ENCODE measurements around the gene SOHLH1. TPM values are rescaled to one million over a fixed set of nuclear protein-coding genes. Genes with fewer than 3 reads are reported as not detected.

The SOHLH1 gene
- total RNA-seq, 1 experiment from 2014 or later: not detected

- CTCF ChIA-PET: no interaction called here
- no peak overlapping the region for H2AFZ ChIP-seq (ENCODE audit: low read length)
- H3K4me3 ChIP-seq (ENCODE audit: low read length): no peak overlapping the region
- no peaks in the 10 kb centered on the region for H3K9me2 ChIP-seq (replicated peaks; ENCODE audit: low read length)
- H3K4me1 ChIP-seq (ENCODE audit: insufficient read depth, low read length): no peaks in the 10 kb centered on the region
- H3K4me2 ChIP-seq (ENCODE audit: low read length): no peak overlapping the region
- POLR2A ChIA-PET (ENCODE audit: unreplicated experiment): no interaction called here
- H3K27me3 ChIP-seq (ENCODE audit: low read length): 0 out of 2 replicates have a peak, but pooled peaks cover 3% of the 10 kb centered on the region
- no peaks in the 10 kb centered on the region for H3F3A ChIP-seq (ENCODE audit: low read length, unreplicated experiment)
- H3K27ac ChIP-seq (ENCODE audit: low read length): no peak overlapping the region
- intact Hi-C loops (cut with micrococcal nuclease): no loop called here
- H3K36me3 ChIP-seq (ENCODE audit: low read depth, low read length): no peaks in the 10 kb centered on the region
- TF ChIP-seq, protein P1, sequence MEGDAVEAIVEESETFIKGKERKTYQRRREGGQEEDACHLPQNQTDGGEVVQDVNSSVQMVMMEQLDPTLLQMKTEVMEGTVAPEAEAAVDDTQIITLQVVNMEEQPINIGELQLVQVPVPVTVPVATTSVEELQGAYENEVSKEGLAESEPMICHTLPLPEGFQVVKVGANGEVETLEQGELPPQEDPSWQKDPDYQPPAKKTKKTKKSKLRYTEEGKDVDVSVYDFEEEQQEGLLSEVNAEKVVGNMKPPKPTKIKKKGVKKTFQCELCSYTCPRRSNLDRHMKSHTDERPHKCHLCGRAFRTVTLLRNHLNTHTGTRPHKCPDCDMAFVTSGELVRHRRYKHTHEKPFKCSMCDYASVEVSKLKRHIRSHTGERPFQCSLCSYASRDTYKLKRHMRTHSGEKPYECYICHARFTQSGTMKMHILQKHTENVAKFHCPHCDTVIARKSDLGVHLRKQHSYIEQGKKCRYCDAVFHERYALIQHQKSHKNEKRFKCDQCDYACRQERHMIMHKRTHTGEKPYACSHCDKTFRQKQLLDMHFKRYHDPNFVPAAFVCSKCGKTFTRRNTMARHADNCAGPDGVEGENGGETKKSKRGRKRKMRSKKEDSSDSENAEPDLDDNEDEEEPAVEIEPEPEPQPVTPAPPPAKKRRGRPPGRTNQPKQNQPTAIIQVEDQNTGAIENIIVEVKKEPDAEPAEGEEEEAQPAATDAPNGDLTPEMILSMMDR (conservative IDR thresholded peaks at IDR 0.05; ENCODE audit: low read depth, low read length): no peak
- TF ChIP-seq EZH2phosphoT487 (IDR thresholded peaks at IDR 0.05; ENCODE audit: borderline replicate concordance, low read length): no peak
- no peak for TF ChIP-seq EZH2 (IDR thresholded peaks at IDR 0.05; ENCODE audit: low read length, unreplicated experiment)
- no peaks in the 10 kb centered on the region for H3K9me3 ChIP-seq (ENCODE audit: low read length)
- H3K79me2 ChIP-seq (ENCODE audit: low read length): no peaks in the 10 kb centered on the region
- H4K20me1 ChIP-seq (ENCODE audit: low read length): no peaks in the 10 kb centered on the region
- ATAC-seq (no peak), DNase-seq (no peak)
- no TSS peak for BruUV-seq (replicated peaks)
- H3K9ac ChIP-seq (ENCODE audit: low read length): no peak overlapping the region
Measured at GRCh38 chr9:135666534-135667462, 32.5 kb downstream of the SOHLH1 start.

DNA sequence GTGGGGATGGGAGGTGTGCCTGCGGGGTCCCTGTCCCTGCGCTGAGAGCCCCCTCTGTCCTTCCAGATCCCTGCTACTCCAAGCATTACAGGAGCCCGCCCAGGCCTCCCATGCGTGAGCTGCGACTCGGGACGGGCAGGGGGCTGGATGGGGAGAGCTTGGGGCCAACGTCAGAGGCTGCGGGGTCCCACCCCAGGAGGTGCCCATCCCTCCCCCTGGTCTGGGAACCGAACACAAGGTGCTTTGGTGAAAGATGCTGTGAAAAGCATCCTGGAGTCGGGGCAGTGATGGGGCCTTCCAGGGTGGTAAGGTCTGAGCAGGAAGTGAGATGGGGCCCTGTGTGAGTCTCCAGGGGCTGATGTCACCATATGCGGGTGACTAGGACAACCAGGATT is 33.5 kb downstream of the SOHLH1 start:
- H3K9ac ChIP-seq (ENCODE audit: low read length): no peak overlapping the region
- no peaks in the 10 kb centered on the region for H3F3A ChIP-seq (ENCODE audit: low read length, unreplicated experiment)
- no peak for TF ChIP-seq EZH2 (IDR thresholded peaks at IDR 0.05; ENCODE audit: low read length, unreplicated experiment)
- TF ChIP-seq EZH2phosphoT487 (IDR thresholded peaks at IDR 0.05; ENCODE audit: borderline replicate concordance, low read length): no peak
- TF ChIP-seq, protein P1 (conservative IDR thresholded peaks at IDR 0.05; ENCODE audit: low read depth, low read length): no peak
- no peaks in the 10 kb centered on the region for H3K9me2 ChIP-seq (replicated peaks; ENCODE audit: low read length)
- H2AFZ ChIP-seq (ENCODE audit: low read length): no peak overlapping the region
- H3K27ac ChIP-seq (ENCODE audit: low read length): no peak overlapping the region
- DNase-seq: no peak
- no peak overlapping the region for H3K4me3 ChIP-seq (ENCODE audit: low read length)
- H3K4me2 ChIP-seq (ENCODE audit: low read length): no peak overlapping the region
- no peaks in the 10 kb centered on the region for H3K36me3 ChIP-seq (ENCODE audit: low read depth, low read length)
- H3K79me2 ChIP-seq (ENCODE audit: low read length): no peaks in the 10 kb centered on the region
- H3K9me3 ChIP-seq (ENCODE audit: low read length): no peaks in the 10 kb centered on the region
- no peak for ATAC-seq
- 0 out of 2 replicates have a peak, but pooled peaks cover 3% of the 10 kb centered on the region for H3K27me3 ChIP-seq (ENCODE audit: low read length)
- CTCF ChIA-PET: no interaction called here
- no peaks in the 10 kb centered on the region for H3K4me1 ChIP-seq (ENCODE audit: insufficient read depth, low read length)
- BruUV-seq (replicated peaks): no TSS peak
- POLR2A ChIA-PET (ENCODE audit: unreplicated experiment): no interaction called here
- H4K20me1 ChIP-seq (ENCODE audit: low read length): no peaks in the 10 kb centered on the region
- intact Hi-C loops (cut with micrococcal nuclease): no loop called here
